Retinal pigment epithelial cell (primary cell): ENCODE results near the gene KRTAP10-1.

Source experiments
- DNase-seq: peaks from one replicate; pipeline ENCODE4 v3.0.0-alpha.2; 2010; ENCODE audit warnings: low read depth
- H3K4me3 ChIP-seq: 2 replicates; pipeline ENCODE4 v1.5.1; 2011; ENCODE audit warnings: mild to moderate bottlenecking, low read length, control low read depth, moderate library complexity
- CTCF ChIP-seq: conservative IDR thresholded peaks from 2 replicates; pipeline ENCODE4 v1.5.1; 2011; ENCODE audit warnings: low read depth, low read length, control low read depth, inconsistent platforms

Gene KRTAP10-1

GRCh38 chr21:44500111-44500510 lies 39.9 kb downstream of the KRTAP10-1 start:
- DNase-seq = no peak
- TF ChIP-seq CTCF = no peak
- no peak overlapping the region for H3K4me3 ChIP-seq

GRCh38 chr21:44499631-44500030 lies 40.4 kb downstream of the KRTAP10-1 start:
- TF ChIP-seq CTCF = no peak
- H3K4me3 ChIP-seq = no peak overlapping the region
- DNase-seq = no peak

GRCh38 chr21:44499211-44499560 lies 40.8 kb downstream of the KRTAP10-1 start:
- TF ChIP-seq CTCF = no peak
- no peak overlapping the region for H3K4me3 ChIP-seq
- no peak for DNase-seq

- no peak for TF ChIP-seq CTCF
- H3K4me3 ChIP-seq = no peak overlapping the region
- no peak for DNase-seq
Observed at GRCh38 chr21:44498280-44499210, 41.5 kb downstream of the KRTAP10-1 start.

GRCh38 chr21:44497703-44498126 lies 42.3 kb downstream of the KRTAP10-1 start:
- TF ChIP-seq CTCF = no peak
- no peak overlapping the region for H3K4me3 ChIP-seq
- DNase-seq = no peak

GRCh38 chr21:44496564-44497550 lies 43.1 kb downstream of the KRTAP10-1 start:
- no peak for DNase-seq
- no peak for TF ChIP-seq CTCF
- no peak overlapping the region for H3K4me3 ChIP-seq
